GM19324 (cell line): ENCODE measurements around the gene LUC7L.

ENCODE experiments used
- ATAC-seq: cut with Tn5 transposase; IDR thresholded peaks from one replicate; pipeline ENCODE4 v1.9.1; 2021; ENCODE audit warnings: mild to moderate bottlenecking, moderate library complexity; ENCODE audit not compliant: unreplicated experiment, low FRiP score

The LUC7L gene

DNA sequence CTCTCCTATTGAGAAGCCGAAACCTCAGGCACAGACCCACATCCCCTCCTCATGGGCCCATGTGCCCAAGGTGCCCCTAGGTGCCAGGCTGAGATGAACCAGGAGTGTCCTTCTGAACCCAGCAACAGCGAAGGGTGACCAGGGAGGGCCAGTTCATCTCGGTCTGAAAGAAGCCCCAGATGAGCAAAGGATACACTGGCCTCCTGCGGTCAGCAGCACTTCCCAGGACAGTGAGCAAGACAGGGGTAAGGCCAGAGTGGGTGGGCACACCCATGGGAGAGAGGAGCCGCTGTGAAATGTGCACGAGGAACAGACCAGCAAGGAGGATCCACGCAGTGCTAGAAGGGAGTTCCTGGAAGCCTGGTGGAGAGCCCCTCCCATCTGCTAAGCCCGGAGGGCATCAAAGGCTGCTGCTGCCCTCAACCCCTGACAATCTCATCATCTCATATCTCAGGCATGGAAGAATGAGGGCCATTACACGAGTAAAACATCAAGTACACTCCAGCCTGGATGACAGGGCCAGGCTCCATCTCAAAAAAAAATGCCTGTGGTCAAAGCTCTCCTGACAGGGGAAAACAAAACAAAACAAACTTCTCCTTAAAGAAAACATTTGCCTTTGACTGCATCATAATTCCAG is 80.1 kb downstream of the LUC7L start:
- ATAC-seq, result no peak

DNA sequence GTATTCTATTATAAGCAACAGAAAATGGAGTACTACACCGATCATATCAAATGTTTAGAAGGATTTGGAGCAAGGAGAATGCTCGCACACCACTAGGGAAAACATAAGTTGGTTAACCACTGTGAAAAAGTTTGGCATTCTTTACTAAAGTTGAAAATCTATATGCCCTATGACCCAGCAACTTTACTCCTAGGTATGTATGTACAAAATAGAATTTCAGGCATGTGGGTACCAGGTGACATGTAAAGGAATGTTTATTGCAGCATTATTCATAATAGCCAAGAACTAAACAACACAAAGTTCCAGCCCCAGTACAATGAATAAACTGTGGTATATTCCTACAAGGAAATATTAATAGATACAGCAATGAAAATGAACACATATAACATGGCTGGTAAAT is 82.6 kb downstream of the LUC7L start:
- ATAC-seq, result no peak

DNA sequence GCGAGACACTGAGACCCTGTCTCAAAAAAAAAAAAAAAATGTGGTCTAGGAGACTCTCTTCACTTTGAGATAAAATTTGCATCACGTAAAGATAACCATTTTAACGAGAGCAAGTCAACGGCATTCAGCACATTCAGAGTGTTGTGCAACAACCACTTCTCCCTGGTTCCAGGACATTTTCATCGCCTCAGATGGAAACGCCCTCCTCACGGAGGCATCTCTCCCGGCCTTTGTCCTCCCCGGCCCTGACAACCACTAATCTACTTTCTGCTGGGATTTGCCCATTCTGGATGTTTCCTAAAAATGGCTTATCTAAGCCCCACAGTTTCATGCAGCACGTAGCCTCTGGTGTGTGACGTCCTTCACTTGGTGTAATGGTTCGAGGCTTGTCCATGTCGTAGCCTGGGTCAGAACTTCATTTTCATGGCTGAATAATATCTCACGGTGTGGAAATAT is 84.4 kb downstream of the LUC7L start:
- ATAC-seq, result no peak

DNA sequence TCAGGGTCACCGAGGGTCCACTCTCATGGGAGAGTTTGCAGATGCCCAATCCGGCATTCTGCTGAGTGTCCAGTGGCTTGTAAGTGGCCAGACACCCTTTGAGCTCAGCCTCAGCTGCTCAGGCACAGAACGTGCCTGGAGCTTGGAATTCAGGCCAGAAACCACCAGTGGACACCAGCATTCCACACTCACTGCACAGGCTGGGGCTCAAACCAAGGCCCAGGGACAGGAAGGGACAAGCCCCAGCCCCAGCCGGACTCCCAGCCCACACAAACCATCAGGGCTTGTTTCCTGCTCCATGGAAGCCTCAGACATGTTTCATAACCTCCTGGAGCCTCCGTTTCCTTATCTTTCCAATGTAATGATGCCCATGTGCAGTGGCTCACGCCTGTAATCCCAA is 85.8 kb downstream of the LUC7L start:
- ATAC-seq, result no peak

DNA sequence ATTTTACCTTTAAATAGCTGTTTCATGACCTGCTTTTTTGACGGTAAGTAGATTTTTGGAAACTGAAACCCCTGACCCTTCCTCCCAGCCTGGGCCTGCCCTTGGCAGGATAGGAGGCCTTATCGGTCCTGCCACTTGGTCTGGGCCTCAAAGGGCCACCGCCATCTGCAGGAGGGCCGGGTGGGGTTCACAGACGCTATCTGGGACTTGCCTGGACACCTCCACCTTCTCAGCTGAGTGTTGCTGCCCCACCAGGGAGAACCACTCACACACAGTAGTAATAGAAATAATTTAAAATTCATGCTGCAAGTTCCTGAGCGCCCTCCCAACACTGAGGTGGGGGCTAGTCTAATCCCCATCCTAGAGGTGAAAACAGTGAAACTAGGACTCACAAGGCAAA is 86.2 kb downstream of the LUC7L start:
- ATAC-seq, result no peak

DNA sequence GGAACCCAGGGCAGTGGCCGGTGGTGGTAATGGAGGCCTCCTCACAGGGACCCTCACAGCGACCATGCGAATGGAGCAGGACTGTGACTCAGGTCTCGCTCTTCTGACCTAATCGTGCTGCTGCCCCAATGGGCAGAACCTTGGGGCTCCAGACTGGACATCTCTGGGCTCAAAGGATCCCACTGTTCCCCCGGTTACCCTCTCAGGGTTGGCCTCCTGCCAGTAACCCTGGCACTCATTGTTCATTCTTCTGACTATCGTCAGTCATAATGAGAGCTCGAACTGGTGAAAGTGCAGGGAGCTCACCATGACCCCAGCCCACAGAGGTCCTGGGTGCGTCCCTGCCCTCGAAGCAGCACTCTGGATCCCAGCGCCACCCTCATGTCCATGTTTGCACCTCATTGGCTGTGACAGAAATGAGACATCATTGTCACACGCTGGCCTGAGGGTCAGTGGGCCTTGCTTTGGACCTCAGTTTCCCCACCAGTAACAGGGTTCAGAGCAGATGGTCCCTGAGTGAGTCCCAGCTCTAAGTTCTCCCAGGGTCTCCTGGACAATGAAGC is 86.8 kb downstream of the LUC7L start:
- no peak for ATAC-seq

DNA sequence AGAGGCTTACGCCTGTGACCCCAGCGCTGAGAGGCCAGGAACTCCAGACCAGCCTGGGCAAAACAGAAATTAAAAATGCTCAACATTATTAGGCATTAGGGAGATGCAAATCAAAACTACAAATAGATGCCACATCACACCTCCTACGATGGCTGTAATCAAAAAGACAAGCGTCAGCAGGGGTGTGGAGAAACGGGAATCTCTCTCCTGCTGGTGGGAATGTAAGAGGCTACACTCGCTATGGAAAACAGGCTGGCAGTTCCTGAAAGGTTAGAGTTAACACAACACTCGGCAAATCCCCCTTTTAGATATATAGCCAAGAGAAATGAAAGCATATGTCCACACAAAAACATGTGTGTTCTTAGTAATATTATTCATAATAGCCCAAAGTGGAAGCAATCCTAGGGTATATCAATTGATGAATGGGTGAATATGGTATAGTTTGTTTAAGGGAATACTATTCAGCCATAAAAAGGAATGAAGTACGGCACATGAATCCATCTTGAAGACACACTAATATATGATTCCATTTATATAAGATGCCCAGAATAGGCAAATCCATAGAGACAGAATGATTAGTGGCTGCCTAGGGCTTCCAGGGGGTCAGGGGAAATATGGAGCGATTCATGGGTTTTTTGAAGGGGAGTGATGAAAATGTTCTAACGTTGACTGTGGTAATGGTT is 88.9 kb downstream of the LUC7L start:
- ATAC-seq, result no peak
